ENCODE data around the gene OGFR.
A peak's percentile ranks its signal among the peaks of the same experiment; 100 is the strongest.

OGFR gene

DNA sequence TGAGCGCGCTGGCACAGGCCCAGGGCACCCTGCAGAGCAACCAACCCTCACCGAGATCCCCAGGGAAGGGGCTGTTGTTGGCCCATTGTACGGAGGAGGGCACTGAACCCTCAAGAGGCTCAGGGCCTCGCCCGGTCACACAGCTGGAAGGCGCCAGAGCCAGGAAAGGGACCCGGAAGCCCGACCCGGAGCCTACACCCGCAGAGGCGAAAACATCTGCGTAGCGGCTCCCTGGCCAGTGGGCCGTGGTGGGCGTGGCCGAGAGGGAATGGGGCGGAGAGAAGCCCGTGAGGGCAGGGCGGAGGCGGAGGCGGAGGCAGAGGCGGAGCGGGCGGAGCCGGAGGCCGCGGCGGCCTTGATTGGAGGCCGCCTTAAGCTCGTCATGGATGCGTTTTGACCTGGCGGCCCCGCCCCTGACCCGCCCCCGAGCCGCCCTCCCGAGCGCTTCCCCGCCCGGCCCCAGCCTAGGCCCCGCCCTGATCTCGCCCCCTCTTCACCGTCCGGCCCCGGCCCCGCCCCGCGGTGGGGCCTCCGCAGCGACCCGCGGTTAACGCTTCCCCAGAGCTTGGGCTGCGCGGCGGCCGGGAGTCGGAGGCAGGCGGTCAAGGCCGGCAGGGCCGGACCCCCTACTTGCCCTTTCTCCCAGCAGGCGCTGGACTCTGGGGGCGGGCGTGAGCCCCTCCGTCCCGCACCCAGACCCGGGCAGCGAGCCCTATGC is 10.5 kb upstream of the OGFR start:
- H3K9ac ChIP-seq = no peak overlapping the region
- no peaks in the 10 kb centered on the region for H3K79me2 ChIP-seq
- H3K9me3 ChIP-seq (ENCODE audit: control insufficient read depth, low read length) = no peaks in the 10 kb centered on the region
- peak overlapping the region; percentile 80 for H3K27ac ChIP-seq
- no peaks in the 10 kb centered on the region for H3K36me3 ChIP-seq (ENCODE audit: control insufficient read depth, insufficient read depth, low read length)
- H2AFZ ChIP-seq = peak overlapping the region; percentile 95
- peak overlapping the region; percentile 68 for H3K4me3 ChIP-seq (ENCODE audit: low read depth, low read length)
- H3K4me2 ChIP-seq (ENCODE audit: low read length) = peak overlapping the region; percentile 80
- H3K27me3 ChIP-seq (ENCODE audit: control insufficient read depth, insufficient read depth, low read length) = no peaks in the 10 kb centered on the region
- TF ChIP-seq, protein P1, sequence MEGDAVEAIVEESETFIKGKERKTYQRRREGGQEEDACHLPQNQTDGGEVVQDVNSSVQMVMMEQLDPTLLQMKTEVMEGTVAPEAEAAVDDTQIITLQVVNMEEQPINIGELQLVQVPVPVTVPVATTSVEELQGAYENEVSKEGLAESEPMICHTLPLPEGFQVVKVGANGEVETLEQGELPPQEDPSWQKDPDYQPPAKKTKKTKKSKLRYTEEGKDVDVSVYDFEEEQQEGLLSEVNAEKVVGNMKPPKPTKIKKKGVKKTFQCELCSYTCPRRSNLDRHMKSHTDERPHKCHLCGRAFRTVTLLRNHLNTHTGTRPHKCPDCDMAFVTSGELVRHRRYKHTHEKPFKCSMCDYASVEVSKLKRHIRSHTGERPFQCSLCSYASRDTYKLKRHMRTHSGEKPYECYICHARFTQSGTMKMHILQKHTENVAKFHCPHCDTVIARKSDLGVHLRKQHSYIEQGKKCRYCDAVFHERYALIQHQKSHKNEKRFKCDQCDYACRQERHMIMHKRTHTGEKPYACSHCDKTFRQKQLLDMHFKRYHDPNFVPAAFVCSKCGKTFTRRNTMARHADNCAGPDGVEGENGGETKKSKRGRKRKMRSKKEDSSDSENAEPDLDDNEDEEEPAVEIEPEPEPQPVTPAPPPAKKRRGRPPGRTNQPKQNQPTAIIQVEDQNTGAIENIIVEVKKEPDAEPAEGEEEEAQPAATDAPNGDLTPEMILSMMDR (IDR thresholded peaks at IDR 0.05) = no peak
- H3K4me1 ChIP-seq = peaks cover 11% of the 10 kb centered on the region

- TF ChIP-seq, protein P1 (IDR thresholded peaks at IDR 0.05) = no peak
- Histone ChIP-seq H2AFZ (peak overlapping the region; percentile 95), H3K4me1 (peaks cover 11% of the 10 kb centered on the region), H3K4me3 (ENCODE audit: low read depth, low read length) (peak overlapping the region; percentile 68), H3K9ac (no peak overlapping the region), H3K9me3 (ENCODE audit: control insufficient read depth, low read length) (no peaks in the 10 kb centered on the region), H3K27me3 (ENCODE audit: control insufficient read depth, insufficient read depth, low read length) (no peaks in the 10 kb centered on the region), H3K36me3 (ENCODE audit: control insufficient read depth, insufficient read depth, low read length) (no peaks in the 10 kb centered on the region), H3K4me2 (ENCODE audit: low read length) (peak overlapping the region; percentile 80), H3K79me2 (no peaks in the 10 kb centered on the region), H3K27ac (peak overlapping the region; percentile 80)
These were observed 9.4 kb upstream of the OGFR start for GRCh38 chr20:62795023-62795761.

GRCh38 chr20:62796699-62797491 is 7.7 kb upstream of the OGFR start:
- Histone ChIP-seq H2AFZ (peak overlapping the region; percentile 63), H3K36me3 (ENCODE audit: control insufficient read depth, insufficient read depth, low read length) (no peaks in the 10 kb centered on the region), H3K27me3 (ENCODE audit: control insufficient read depth, insufficient read depth, low read length) (no peaks in the 10 kb centered on the region), H3K79me2 (no peaks in the 10 kb centered on the region), H3K9me3 (ENCODE audit: control insufficient read depth, low read length) (no peaks in the 10 kb centered on the region), H3K4me2 (ENCODE audit: low read length) (peak overlapping the region; percentile 80), H3K27ac (peak overlapping the region; percentile 59), H3K9ac (no peak overlapping the region), H3K4me1 (peaks cover 11% of the 10 kb centered on the region), H3K4me3 (ENCODE audit: low read depth, low read length) (peak overlapping the region; percentile 62)
- TF ChIP-seq, protein P1 (IDR thresholded peaks at IDR 0.05) = no peak

- TF ChIP-seq, protein P1 (IDR thresholded peaks at IDR 0.05) = no peak
- no peaks in the 10 kb centered on the region for H3K9me3 ChIP-seq (ENCODE audit: control insufficient read depth, low read length)
- H3K27me3 ChIP-seq (ENCODE audit: control insufficient read depth, insufficient read depth, low read length) = no peaks in the 10 kb centered on the region
- H3K27ac ChIP-seq = peak overlapping the region; percentile 59
- H3K4me3 ChIP-seq (ENCODE audit: low read depth, low read length) = no peak overlapping the region
- H3K4me2 ChIP-seq (ENCODE audit: low read length) = no peak overlapping the region
- no peaks in the 10 kb centered on the region for H3K36me3 ChIP-seq (ENCODE audit: control insufficient read depth, insufficient read depth, low read length)
- H3K79me2 ChIP-seq = no peaks in the 10 kb centered on the region
- H3K4me1 ChIP-seq = peaks cover 11% of the 10 kb centered on the region
- H3K9ac ChIP-seq = no peak overlapping the region
- no peak overlapping the region for H2AFZ ChIP-seq
These were observed 6.7 kb upstream of the OGFR start for GRCh38 chr20:62797671-62798532.

Data from parathyroid adenoma (tissue), 2 donors.